GM19455 (cell line): ENCODE results near the gene HLA-DRA.
"Not testable (repeated sequence)": the region's sequence is repeated elsewhere in the genome, so short reads cannot be mapped to it uniquely, and the experiment has no call there.

Experiments used
- ATAC-seq: cut with Tn5 transposase; IDR thresholded peaks from one replicate; pipeline ENCODE4 v1.9.1; 2021; ENCODE audit not compliant: unreplicated experiment

Gene HLA-DRA

GRCh38 chr6:32430179-32430578 lies 9.5 kb upstream of the HLA-DRA start:
- ATAC-seq, result no peak

DNA sequence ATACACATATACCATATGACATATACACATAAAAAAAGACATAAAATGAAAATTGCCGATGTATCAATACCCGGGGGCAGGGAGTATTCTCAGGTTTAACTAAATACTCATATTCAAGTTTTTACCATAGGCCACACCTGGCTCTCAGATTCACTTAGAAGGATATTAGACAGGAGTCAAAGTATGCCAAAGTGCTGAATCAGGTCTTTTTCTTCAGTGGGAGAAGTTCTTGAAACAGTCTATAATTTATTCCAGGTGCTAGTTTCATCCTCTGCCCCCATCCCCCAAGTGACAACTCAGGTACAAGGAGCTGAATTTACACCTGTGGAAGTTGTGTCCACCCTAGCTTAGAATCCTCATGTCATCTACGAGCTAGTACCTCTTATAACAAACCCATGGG lies 8.5 kb upstream of the HLA-DRA start:
- ATAC-seq, result no peak

GRCh38 chr6:32432050-32432450 lies 7.6 kb upstream of the HLA-DRA start:
- no peak for ATAC-seq

- not testable (repeated sequence) for ATAC-seq
Observed at GRCh38 chr6:32433950-32434349, 5.7 kb upstream of the HLA-DRA start.

DNA sequence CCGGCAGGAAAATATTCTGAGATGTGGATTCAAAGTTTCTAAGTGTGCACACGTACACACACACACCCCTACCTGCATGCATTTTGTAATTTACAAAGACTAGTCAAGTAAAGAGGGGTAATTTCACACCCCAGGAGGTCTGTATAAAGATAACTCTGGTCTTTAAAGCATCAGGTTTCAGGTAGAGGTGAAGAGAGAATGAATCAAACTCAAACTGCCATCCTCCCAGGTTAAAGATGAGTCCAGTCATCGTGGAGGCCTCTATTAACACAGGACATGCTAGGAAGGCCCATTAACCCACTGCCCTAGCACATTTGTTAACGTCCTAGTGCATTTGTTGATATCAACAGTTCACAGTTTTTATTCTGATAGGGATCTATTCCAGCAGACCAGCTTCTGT lies 3.5 kb upstream of the HLA-DRA start:
- ATAC-seq, result no peak

DNA sequence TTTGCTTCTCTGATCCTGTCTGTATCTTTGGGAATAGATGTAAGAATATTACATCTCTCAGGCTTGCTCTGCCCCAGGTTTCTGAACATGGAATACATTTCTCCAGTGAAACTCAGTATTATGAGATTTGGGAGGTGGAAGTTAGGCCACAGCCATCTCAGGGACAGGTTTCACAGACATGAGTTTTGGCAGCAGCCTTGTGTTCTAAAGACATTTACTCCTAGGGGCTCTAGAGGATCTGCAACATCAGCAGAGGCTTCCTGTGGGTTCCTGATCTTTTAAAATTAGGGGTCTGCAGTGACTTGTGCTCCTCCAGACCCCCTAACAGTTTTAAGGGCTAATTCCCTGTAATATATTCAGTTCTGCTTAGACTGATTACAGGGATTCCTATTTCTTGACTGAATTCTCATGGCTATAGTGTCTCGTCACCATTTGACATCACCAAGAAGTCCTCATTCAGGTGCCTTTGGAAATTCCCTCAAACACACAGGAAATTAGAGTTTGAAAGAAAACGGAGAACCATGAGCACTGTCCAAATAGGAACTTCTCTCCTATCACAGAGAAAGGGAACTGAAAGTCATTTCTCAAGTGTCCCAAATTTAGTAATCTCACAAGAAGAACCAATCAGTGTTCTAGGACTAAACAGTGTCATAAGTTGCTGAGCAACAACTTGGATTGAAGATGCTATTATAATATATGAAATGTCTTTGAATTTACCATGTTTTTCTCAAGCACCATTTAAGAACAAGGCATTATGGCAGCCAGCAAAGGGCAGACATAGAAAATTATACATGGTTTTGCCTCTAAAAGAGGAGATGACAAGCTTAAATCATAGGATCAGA lies 2.5 kb upstream of the HLA-DRA start:
- ATAC-seq, result peak; percentile 56

- ATAC-seq, result no peak
Observed at GRCh38 chr6:32439139-32439538, 548 bp upstream of the HLA-DRA start.

GRCh38 chr6:32442243-32442667 lies 2.6 kb downstream of the HLA-DRA start:
- ATAC-seq, result no peak

GRCh38 chr6:32442977-32443552 lies 3.4 kb downstream of the HLA-DRA start:
- no peak for ATAC-seq

- ATAC-seq, result no peak
Observed at GRCh38 chr6:32444433-32444832, 4.7 kb downstream of the HLA-DRA start.

DNA sequence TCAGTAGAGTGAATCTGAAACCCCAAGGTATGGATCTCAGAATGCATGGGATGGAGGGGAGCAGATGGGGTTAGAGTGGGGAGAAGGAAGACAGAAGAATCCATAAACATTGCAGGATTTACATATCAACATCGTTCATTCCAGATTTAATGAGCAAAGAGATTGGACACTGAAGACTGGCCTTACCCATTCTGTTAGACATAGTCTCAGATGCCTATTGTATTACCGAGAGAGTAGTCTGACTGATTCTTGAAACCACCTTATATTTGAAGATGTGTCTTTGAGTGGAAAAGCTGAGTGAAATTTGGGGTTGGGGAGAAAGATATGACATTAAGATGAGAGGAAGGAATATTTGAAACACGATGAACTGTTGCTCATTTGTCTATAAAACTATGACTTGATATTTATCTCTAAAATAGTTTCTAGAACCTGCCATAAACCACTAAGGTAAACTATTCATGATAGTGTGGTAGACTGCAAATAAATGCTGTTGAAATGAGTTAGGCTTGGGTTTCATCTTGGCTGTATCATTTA lies 5.7 kb downstream of the HLA-DRA start:
- ATAC-seq, result no peak

DNA sequence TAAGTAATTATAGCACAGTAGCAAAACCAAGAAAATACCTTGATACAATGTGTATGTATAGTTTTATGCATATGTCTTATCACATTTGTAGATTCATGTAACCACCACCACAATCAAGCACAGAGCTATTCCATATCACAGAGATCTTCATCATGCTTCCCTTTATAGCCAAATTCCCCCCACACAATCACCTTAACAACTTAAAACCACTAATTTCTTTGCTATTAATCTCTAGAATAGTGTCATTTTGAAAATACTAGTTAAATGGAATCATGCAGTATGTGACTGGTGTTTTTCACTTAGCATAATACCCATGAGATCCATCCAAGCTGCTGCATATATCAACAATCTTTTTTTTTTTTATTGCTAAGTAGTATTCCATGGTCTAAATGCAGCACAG lies 8.2 kb downstream of the HLA-DRA start:
- no peak for ATAC-seq

GRCh38 chr6:32449088-32449736 lies 9.5 kb downstream of the HLA-DRA start:
- no peak for ATAC-seq

DNA sequence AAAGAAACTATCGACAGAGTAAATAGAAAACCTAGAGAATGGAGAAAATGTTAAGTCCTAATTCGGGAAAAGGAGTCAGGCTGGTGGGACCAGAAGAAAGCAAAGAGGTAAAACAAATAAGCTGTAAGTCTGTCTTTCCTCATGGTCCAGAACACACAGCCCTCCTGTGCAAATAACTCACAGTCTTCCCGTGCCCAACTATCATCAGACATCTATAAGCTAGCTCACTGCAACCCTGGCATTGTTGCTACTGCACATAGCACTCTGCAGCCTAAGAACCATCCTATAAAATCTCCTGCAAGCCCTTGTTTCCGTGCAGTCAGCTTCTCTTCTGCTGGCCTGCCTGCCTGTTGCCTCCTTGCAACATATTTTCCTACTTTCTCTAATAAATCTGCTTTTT lies 17.4 kb downstream of the HLA-DRA start:
- no peak for ATAC-seq

- no peak for ATAC-seq
Observed at GRCh38 chr6:32459781-32460424, 20.2 kb downstream of the HLA-DRA start.

GRCh38 chr6:32460528-32460927 lies 20.8 kb downstream of the HLA-DRA start:
- ATAC-seq, result no peak

- ATAC-seq, result no peak
Observed at GRCh38 chr6:32461493-32461892, 21.8 kb downstream of the HLA-DRA start.

DNA sequence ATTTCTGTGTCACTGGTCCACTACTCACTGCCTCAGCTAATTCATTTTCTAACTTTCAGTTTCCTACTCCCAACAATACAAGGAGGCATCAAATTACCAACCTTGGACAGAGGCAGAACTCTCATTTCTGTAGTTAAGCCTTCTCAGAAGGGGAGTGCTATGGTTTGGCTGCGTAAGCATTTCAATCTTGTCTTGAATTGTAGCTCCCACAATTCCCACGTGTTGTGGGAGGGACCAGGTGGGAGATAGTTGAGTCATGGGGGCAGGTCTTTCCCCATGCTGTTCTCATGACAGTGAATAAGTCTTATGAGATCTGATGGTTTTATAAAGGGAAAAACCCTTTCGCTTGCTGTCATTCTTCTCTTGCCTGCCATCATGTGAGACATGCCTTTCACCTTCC lies 22.9 kb downstream of the HLA-DRA start:
- no peak for ATAC-seq

- ATAC-seq, result not testable (repeated sequence)
Observed at GRCh38 chr6:32467743-32468503, 28.2 kb downstream of the HLA-DRA start.

DNA sequence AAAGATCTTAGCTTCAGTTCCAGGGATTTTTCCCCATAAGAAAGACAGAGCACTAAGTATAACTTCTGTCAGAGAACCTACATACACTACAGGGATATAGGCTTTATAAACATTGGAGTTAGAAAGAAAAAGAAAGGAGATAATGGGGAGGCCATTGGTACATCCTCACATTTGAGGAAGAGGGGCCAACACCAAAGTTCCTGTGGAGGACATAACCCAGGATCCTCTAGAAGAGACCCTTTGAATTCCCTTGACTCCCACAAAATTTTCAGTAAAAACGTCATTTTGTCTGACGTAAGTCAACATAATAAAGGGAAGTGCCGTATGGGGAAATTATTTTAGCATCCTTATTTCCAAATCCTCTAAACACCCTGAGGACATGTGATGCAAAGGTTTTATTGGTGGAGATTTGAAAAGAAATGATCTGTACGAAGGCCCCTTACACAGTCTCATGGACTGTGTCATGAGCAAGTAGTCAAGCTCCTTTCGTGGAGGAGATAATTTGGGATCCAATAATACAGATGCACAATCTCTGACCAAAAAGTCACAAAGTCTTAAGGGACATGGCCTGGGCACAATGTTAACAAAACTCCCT lies 33.2 kb downstream of the HLA-DRA start:
- peak; percentile 15 for ATAC-seq
